ENCODE data around the gene KY.

DNA sequence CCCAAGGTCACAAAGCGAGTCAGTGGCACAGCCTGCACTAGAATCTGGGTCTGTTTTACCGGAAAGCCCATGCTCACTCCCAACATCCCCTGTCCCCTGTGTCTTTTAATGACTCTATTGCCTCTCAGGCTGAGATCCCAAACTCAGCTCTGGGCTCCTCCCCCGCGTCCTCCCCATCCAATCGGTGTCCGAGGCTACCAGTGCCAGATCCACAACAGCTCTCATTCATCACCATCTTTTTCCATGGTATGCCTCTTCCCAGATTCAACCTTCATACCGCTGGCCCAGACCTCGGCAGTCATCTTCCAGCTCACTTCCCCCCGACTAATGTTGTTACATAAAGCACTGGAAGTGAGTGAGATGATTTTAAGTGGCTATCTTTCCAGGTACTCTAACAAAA, 16.1 kb upstream of the KY start:
- TF ChIP-seq FOXP2 (optimal IDR thresholded peaks at IDR 0.05; ENCODE audit: control extremely low read depth, extremely low read length, insufficient read depth): no peak
- TF ChIP-seq POLR2AphosphoS5 (IDR thresholded peaks at IDR 0.05; ENCODE audit: borderline replicate concordance, low read depth, low read length): no peak
- no peak for TF ChIP-seq EZH2 (IDR thresholded peaks at IDR 0.05)

All from SK-N-MC (cell line).